GM12878 (cell line): ENCODE measurements around the gene CAPN3. TPM values are rescaled to one million over a fixed set of nuclear protein-coding genes. Genes with fewer than 3 reads are reported as not detected.

Source experiments
- ATAC-seq: fragments of 200-7000 bp; cut with Tn5 transposase; 3 replicates; pipeline ENCODE4 v1.9.1; 2020; ENCODE audit warnings: mild to moderate bottlenecking, moderate library complexity
- BruUV-seq: library from RNA; stranded (reverse); fragments of 400-500 nt; replicated peaks from 2 replicates; lab custom pipeline; 2021; lab: Mats Ljungman, UMichigan
- CTCF ChIA-PET: fragments of 300-600 bp; sonication (Branson Sonifier 250); formaldehyde crosslinking; extraction: SDS; loops from one replicate; lab custom pipeline; 2021; ENCODE audit warnings: inconsistent platforms; lab: Yijun Ruan, JAX
- POLR2A ChIA-PET: fragments of 350-600 bp; formaldehyde crosslinking; extraction: SDS; loops from one replicate; lab custom pipeline; 2021; ENCODE audit warnings: inconsistent platforms; lab: Charles Lee
- RAD21 ChIA-PET: fragments of 300-600 bp; sonication (Branson Sonifier 250); formaldehyde crosslinking; loops from one replicate; lab custom pipeline; 2023; ENCODE audit warnings: antibody characterized with exemption; ENCODE audit not compliant: unreplicated experiment; lab: Charles Lee
- SMC1A ChIA-PET: fragments of 300-600 bp; sonication (Branson Sonifier 250); formaldehyde crosslinking; loops from one replicate; lab custom pipeline; 2023; ENCODE audit not compliant: unreplicated experiment, uncharacterized antibody; lab: Charles Lee
- DNase-seq: peaks from one replicate; pipeline ENCODE4 v3.0.0-alpha.2; 2011; ENCODE audit warnings: low read depth, low spot score
- FAIRE-seq: peaks from 3 replicates; lab custom pipeline; 2011; peaks lifted over from hg19 to GRCh38; lab: Jason Lieb, UNC
- H2AFZ ChIP-seq: 2 replicates; pipeline ENCODE4 v1.6.0; 2011; ENCODE audit warnings: low read depth, low read length, control low read depth; ENCODE audit not compliant: control insufficient read depth
- H3K27ac ChIP-seq: 2 replicates; pipeline ENCODE4 v1.5.1; 2011; ENCODE audit warnings: control low read depth; ENCODE audit not compliant: control insufficient read depth, insufficient read depth
- H3K27me3 ChIP-seq, 2 experiments: replicated peaks in 1 of 2; 2 replicates each; pipeline versions ENCODE4 v1.6.0 to v1.6.1; 2011; ENCODE audit warnings: low read length in 1 of 2; ENCODE audit not compliant: control insufficient read depth in 2 of 2, insufficient read depth in 2 of 2
- H3K36me3 ChIP-seq, 2 experiments: 2 replicates each; pipeline ENCODE4 v1.5.1; 2011; ENCODE audit warnings: low read length in 1 of 2; ENCODE audit not compliant: control insufficient read depth in 2 of 2, insufficient read depth in 2 of 2
- H3K4me1 ChIP-seq: 2 replicates; pipeline ENCODE4 v1.6.1; 2011; ENCODE audit warnings: mild to moderate bottlenecking, low read length, moderate library complexity, mixed read lengths; ENCODE audit not compliant: control insufficient read depth, insufficient read depth
- H3K4me2 ChIP-seq: 2 replicates; pipeline ENCODE4 v1.6.0; 2011; ENCODE audit warnings: control low read depth; ENCODE audit not compliant: control insufficient read depth, insufficient read depth
- H3K4me3 ChIP-seq: fragments of 200-600 bp; sonication (generic); 2 replicates; pipeline ENCODE4 v1.5.1; 2016
- H3K79me2 ChIP-seq: 2 replicates; pipeline ENCODE4 v1.6.0; 2011; ENCODE audit warnings: low read length; ENCODE audit not compliant: control insufficient read depth, insufficient read depth
- H3K9ac ChIP-seq: 2 replicates; pipeline ENCODE4 v1.8.0; 2011; ENCODE audit warnings: low read length, control low read depth, mixed read lengths; ENCODE audit not compliant: control insufficient read depth, insufficient read depth
- H3K9me3 ChIP-seq: replicated peaks from 3 replicates; pipeline ENCODE4 v1.5.1; 2011; ENCODE audit warnings: mild to moderate bottlenecking, low read length; ENCODE audit not compliant: control insufficient read depth, insufficient read depth
- H4K20me1 ChIP-seq: 2 replicates; pipeline ENCODE4 v1.6.0; 2011; ENCODE audit not compliant: control insufficient read depth, insufficient read depth
- ATF7 ChIP-seq: fragments of 450-650 bp; IDR thresholded peaks from 2 replicates; pipeline ENCODE4 v1.6.1; 2016; ENCODE audit warnings: low read depth, mild to moderate bottlenecking
- BCL11A ChIP-seq: IDR thresholded peaks from 2 replicates; pipeline ENCODE4 v1.6.1; 2011; ENCODE audit warnings: low read depth, low read length
- EED ChIP-seq: sonication (generic); IDR thresholded peaks from 2 replicates; pipeline ENCODE4 v1.6.1; 2016; ENCODE audit warnings: antibody characterized with exemption, low read depth
- NRF1 ChIP-seq: conservative IDR thresholded peaks from 2 replicates; pipeline ENCODE4 v1.6.1; 2011; ENCODE audit warnings: mild to moderate bottlenecking, low read depth, low read length, improper control_type of control experiment
- RCOR1 ChIP-seq: conservative IDR thresholded peaks from 2 replicates; pipeline ENCODE4 v1.6.1; 2012; ENCODE audit warnings: low read depth, low read length, improper control_type of control experiment
- SUPT20H ChIP-seq: IDR thresholded peaks from 2 replicates; pipeline ENCODE4 v1.6.1; 2011; ENCODE audit warnings: low read depth, mild to moderate bottlenecking, low read length, moderate library complexity, borderline replicate concordance; ENCODE audit not compliant: control insufficient read depth
- ZNF217 ChIP-seq: fragments of 450-650 bp; IDR thresholded peaks from 2 replicates; pipeline ENCODE4 v1.6.1; 2017; ENCODE audit warnings: antibody characterized with exemption, mild to moderate bottlenecking
- WGBS: methylation state at CpG from one replicate; pipeline ENCODE4 v1.1.6; 2016; ENCODE audit warnings: low lambda C conversion rate; ENCODE audit not compliant: insufficient replicate concordance, insufficient coverage; ENCODE audit errors: missing lambda C conversion rate; 5-methylcytosine and 5-hydroxymethylcytosine counted together
- in situ Hi-C: fragments of 300-500 bp; cut with MboI; formaldehyde crosslinking; loops from 9 replicates; pipeline ENCODE4 v1.14.3; 2018; ENCODE audit warnings: mixed read lengths
- intact Hi-C: fragments of 100-400 bp; cut with micrococcal nuclease; formaldehyde crosslinking; loops from one replicate; pipeline ENCODE4 v1.14.2; 2022; ENCODE audit not compliant: unreplicated experiment
- polyA plus RNA-seq, 11 experiments: library from polyadenylated mRNA; depleted of rRNA in 4 of 11; unstranded in 6 of 11; stranded (reverse) in 5 of 11; fragments of >200 nt; fragmentation: Nextera tagmentation in 4 of 11; fragmentation: Illumina TruSeq in 1 of 11; extraction: Ambion mirVana in 4 of 11; extraction: Trizol in 1 of 11; gene quantifications; 1 replicate in 1 of 11; 2 replicates in 10 of 11; pipeline versions ENCODE4 v1.2.1 to v1.2.3, GENCODE V29; 2011 to 2016; ENCODE audit warnings: inconsistent platforms in 2 of 11, missing spikeins in 2 of 11, low read depth in 1 of 11
- total RNA-seq, 4 experiments: library from RNA; depleted of rRNA in 3 of 4; stranded (reverse); fragments of >200 nt in 3 of 4; fragmentation: Illumina TruSeq in 1 of 4; extraction: Trizol in 1 of 4; gene quantifications; 2 replicates each; pipeline versions ENCODE4 v1.2.1 to v1.2.3, GENCODE V29; 2013 to 2021
- TF ChIP-seq, protein P1 (sequence below): fragments of 450-650 bp; formaldehyde crosslinking; IDR thresholded peaks from 2 replicates; pipeline ENCODE4 v1.4.0; 2022; ENCODE audit warnings: mild to moderate bottlenecking, moderate library complexity
- TF ChIP-seq, protein P2 (sequence below): IDR thresholded peaks from 2 replicates; pipeline ENCODE4 v1.6.1; 2012; ENCODE audit warnings: low read depth, low read length, improper control_type of control experiment
- TF ChIP-seq, protein P3 (sequence below): fragments of 450-650 bp; IDR thresholded peaks from 2 replicates; pipeline ENCODE4 v1.6.1; 2016; ENCODE audit warnings: mild to moderate bottlenecking

The CAPN3 gene
- total and polyA plus RNA-seq, 10 of the 15 experiments (the other 5 are each of a cell fraction or from before 2014, with no cell fraction given) = 1.1 to 3.8 (median 2.4) TPM

DNA sequence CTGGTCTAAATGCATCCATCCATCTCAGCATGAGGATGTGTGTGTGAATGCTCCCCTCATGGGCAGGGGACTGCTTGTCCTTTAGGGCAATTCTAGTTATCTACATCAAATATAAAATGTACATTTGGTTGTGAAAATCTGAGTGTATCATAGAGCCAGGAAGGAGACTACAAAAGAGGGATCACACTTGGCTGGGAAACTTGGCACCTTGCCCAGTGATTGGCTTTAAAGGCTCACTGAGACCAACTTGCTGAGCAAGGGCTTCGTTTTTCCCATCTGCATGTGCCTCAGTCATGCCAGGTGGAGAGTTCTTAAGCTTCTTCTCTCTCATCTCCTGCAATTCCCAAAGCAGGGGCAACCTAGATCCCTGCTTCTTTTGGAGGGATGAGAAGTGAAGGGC is 5.2 kb downstream of the CAPN3 start:
- 92% methylated on average over 1 of the region's 1 CpG for WGBS
- in situ Hi-C loops = no loop called here

DNA sequence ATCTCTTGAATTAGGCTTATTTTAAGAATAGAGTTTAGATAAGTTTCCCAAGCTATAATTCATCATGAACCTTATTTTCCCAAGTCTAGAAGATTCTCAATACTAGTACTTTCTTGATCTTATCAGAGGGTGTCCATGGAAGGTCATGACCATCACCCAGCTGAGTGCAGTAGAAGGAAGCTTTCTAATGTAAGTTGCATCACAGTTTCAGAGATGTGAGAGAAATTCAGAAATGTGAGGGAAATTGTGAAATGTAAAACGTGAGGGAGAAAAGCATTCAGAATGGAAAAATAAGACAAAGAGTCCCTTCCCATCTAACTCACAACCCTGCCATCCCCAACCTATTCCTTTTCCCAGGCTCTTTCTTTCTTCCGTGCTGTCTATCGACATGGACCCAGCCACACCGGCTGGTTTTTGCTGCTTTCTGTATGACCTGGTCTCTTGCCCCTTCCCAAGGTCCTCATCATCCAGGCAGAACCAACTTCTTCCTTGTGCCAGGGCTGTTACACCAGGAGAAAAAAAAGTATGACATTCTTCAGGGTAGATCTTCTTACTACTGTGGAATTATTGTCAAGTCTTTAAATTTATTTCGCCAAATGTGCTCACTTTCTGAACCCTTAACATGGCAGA is 6.7 kb downstream of the CAPN3 start:
- ChIA-PET CTCF (interaction anchor here (1.2 to 2.0 kb wide), 2 partner anchors 19 kb away, joined by 5 to 9 read pairs; no protein-coding TSS in a partner anchor), POLR2A (no interaction called here), RAD21 (interaction anchor here (0.7 kb wide), 2 partner anchors 100 to 281 kb away, joined by 3 to 4 read pairs; no protein-coding TSS in a partner anchor)
- TF ChIP-seq, protein P1, sequence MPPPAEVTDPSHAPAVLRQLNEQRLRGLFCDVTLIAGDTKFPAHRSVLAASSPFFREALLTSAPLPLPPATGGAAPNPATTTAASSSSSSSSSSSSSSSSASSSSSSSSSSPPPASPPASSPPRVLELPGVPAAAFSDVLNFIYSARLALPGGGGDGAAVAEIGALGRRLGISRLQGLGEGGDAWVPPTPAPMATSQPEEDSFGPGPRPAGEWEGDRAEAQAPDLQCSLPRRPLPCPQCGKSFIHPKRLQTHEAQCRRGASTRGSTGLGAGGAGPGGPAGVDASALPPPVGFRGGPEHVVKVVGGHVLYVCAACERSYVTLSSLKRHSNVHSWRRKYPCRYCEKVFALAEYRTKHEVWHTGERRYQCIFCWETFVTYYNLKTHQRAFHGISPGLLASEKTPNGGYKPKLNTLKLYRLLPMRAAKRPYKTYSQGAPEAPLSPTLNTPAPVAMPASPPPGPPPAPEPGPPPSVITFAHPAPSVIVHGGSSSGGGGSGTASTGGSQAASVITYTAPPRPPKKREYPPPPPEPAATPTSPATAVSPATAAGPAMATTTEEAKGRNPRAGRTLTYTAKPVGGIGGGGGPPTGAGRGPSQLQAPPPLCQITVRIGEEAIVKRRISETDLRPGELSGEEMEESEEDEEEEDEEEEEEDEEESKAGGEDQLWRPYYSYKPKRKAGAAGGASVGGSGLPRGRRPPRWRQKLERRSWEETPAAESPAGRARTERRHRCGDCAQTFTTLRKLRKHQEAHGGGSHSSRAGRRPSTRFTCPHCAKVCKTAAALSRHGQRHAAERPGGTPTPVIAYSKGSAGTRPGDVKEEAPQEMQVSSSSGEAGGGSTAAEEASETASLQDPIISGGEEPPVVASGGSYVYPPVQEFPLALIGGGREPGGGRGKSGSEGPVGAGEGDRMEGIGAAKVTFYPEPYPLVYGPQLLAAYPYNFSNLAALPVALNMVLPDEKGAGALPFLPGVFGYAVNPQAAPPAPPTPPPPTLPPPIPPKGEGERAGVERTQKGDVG (CRISPR knock-in tag) = no peak
- TF ChIP-seq NRF1 (no peak), ATF7 (no peak), EED (no peak), RCOR1 (no peak), SUPT20H (no peak)
- TF ChIP-seq, protein P2, sequence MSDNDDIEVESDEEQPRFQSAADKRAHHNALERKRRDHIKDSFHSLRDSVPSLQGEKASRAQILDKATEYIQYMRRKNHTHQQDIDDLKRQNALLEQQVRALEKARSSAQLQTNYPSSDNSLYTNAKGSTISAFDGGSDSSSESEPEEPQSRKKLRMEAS = no peak

More for the DNA sequence above, 5.2 kb downstream of the CAPN3 start:
- ChIA-PET POLR2A (interaction anchor here (0.5 kb wide), 2 partner anchors 124 to 285 kb away, joined by 3 to 7 read pairs; no protein-coding TSS in a partner anchor), CTCF (interaction anchor here (1.2 to 1.4 kb wide), 2 partner anchors 10 to 20 kb away, joined by 5 read pairs; no protein-coding TSS in a partner anchor), SMC1A (no interaction called here), RAD21 (no interaction called here)
- TF ChIP-seq ZNF217 (no peak), BCL11A (no peak)
- TF ChIP-seq, protein P3, sequence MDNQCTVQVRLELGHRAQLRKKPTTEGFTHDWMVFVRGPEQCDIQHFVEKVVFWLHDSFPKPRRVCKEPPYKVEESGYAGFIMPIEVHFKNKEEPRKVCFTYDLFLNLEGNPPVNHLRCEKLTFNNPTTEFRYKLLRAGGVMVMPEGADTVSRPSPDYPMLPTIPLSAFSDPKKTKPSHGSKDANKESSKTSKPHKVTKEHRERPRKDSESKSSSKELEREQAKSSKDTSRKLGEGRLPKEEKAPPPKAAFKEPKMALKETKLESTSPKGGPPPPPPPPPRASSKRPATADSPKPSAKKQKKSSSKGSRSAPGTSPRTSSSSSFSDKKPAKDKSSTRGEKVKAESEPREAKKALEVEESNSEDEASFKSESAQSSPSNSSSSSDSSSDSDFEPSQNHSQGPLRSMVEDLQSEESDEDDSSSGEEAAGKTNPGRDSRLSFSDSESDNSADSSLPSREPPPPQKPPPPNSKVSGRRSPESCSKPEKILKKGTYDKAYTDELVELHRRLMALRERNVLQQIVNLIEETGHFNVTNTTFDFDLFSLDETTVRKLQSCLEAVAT = no peak
- H2AFZ ChIP-seq = no peak overlapping the region
- no TSS peak for BruUV-seq
- no peak for DNase-seq
- H3K4me2 ChIP-seq = no peak overlapping the region
- no peak overlapping the region for H3K27ac ChIP-seq
- ATAC-seq = no peak
- no peaks in the 10 kb centered on the region for H3K27me3 ChIP-seq
- FAIRE-seq = no peak
- H3K36me3 ChIP-seq = no peaks in the 10 kb centered on the region
- H3K9me3 ChIP-seq = no peaks in the 10 kb centered on the region
- H3K4me1 ChIP-seq = no peaks in the 10 kb centered on the region
- H3K9ac ChIP-seq = no peak overlapping the region
- no peaks in the 10 kb centered on the region for H4K20me1 ChIP-seq
- intact Hi-C loops = no loop called here
- H3K4me3 ChIP-seq = no peak overlapping the region
- H3K79me2 ChIP-seq = no peaks in the 10 kb centered on the region

More for the DNA sequence above, 6.7 kb downstream of the CAPN3 start:
- intact Hi-C loops = no loop called here
- H3K4me2 ChIP-seq = no peak overlapping the region
- no peaks in the 10 kb centered on the region for H3K27me3 ChIP-seq
- no TSS peak for BruUV-seq
- in situ Hi-C loops = no loop called here
- H3K4me3 ChIP-seq = no peak overlapping the region
- 88% methylated on average over 5 of the region's 5 CpGs for WGBS
- H2AFZ ChIP-seq = no peak overlapping the region
- no peak for DNase-seq
- H3K27ac ChIP-seq = no peak overlapping the region
- H3K9ac ChIP-seq = no peak overlapping the region
- H3K4me1 ChIP-seq = no peaks in the 10 kb centered on the region
- H3K36me3 ChIP-seq = no peaks in the 10 kb centered on the region
- H3K9me3 ChIP-seq = no peaks in the 10 kb centered on the region
- no peaks in the 10 kb centered on the region for H4K20me1 ChIP-seq
- SMC1A ChIA-PET = no interaction called here
- no peak for FAIRE-seq
- no peaks in the 10 kb centered on the region for H3K79me2 ChIP-seq
- no peak for ATAC-seq
